Kidney (tissue), 14 donors: ENCODE data around the gene EGFR. TPM values are rescaled to one million over a fixed set of nuclear protein-coding genes. Genes with fewer than 3 reads are reported as not detected.
A peak's percentile ranks its signal among the peaks of the same experiment; 100 is the strongest.

Experiments used
- DNase-seq, 5 donors: peaks; one replicate each; pipeline ENCODE4 v3.0.0-alpha.2; 2013 to 2020
- FAIRE-seq: peaks from 2 replicates; lab custom pipeline; 2012; peaks lifted over from hg19 to GRCh38; lab: Jason Lieb, UNC
- H3K27ac ChIP-seq, 2 donors: one replicate each; pipeline ENCODE4 v1.7.0; 2013; ENCODE audit warnings: low read depth in 2 of 2, low read length in 2 of 2, inconsistent platforms in 1 of 2
- H3K27me3 ChIP-seq: one replicate; pipeline ENCODE4 v1.7.1; 2013; ENCODE audit warnings: low read length, inconsistent platforms; ENCODE audit not compliant: control insufficient read depth, insufficient read depth
- H3K36me3 ChIP-seq, 3 donors: one replicate each; pipeline versions ENCODE4 v1.7.0 to v1.7.1; 2013; ENCODE audit warnings: low read length in 3 of 3, control low read depth in 1 of 3, inconsistent platforms in 1 of 3; ENCODE audit not compliant: insufficient read depth in 3 of 3, control insufficient read depth in 2 of 3
- H3K4me1 ChIP-seq, 3 donors: one replicate each; pipeline versions ENCODE4 v1.7.0 to v1.7.1; 2013; ENCODE audit warnings: low read length in 3 of 3, inconsistent platforms in 1 of 3, low read depth in 1 of 3; ENCODE audit not compliant: control insufficient read depth in 2 of 3, insufficient read depth in 2 of 3
- H3K4me3 ChIP-seq, 3 donors: one replicate each; pipeline versions ENCODE4 v1.7.0 to v1.8.1; 2013; ENCODE audit warnings: low read length in 3 of 3, control low read depth in 1 of 3, inconsistent platforms in 1 of 3
- H3K9ac ChIP-seq, 3 donors: one replicate each; pipeline versions ENCODE4 v1.7.0 to v1.7.1; 2013; ENCODE audit warnings: low read length in 3 of 3, control low read depth in 1 of 3, inconsistent platforms in 1 of 3
- H3K9me3 ChIP-seq, 3 donors: one replicate each; pipeline versions ENCODE4 v1.7.0 to v1.7.1; 2013; ENCODE audit warnings: low read length in 3 of 3, control low read depth in 1 of 3, inconsistent platforms in 1 of 3; ENCODE audit not compliant: control insufficient read depth in 2 of 3, insufficient read depth in 1 of 3
- CTCF ChIP-seq: IDR thresholded peaks from 3 replicates; pipeline ENCODE4 v1.5.1; 2012; ENCODE audit warnings: mild to moderate bottlenecking, moderate library complexity, borderline replicate concordance; ENCODE audit not compliant: insufficient read depth; ENCODE audit errors: extremely low read depth
- intact Hi-C: fragments of 100-400 bp; cut with DNase I; formaldehyde crosslinking; loops from one replicate; pipeline ENCODE4 v1.11.1; 2022
- polyA plus RNA-seq: library from polyadenylated mRNA; stranded (reverse); fragments of 350-450 nt; fragmentation: Illumina TruSeq; extraction: RNeasy Lipid Tissue Mini Kit (QIAGEN cat#74804); gene quantifications from one replicate; pipeline ENCODE4 v1.2.3, GENCODE V29; 2014; ENCODE audit warnings: low read depth, low replicate concordance; ENCODE audit not compliant: insufficient read depth
- total RNA-seq: library from RNA; stranded (reverse); fragmentation: NEBNext Ultra II Directional; extraction: Animal tissue kit (Norgen Biotek cat#: 25700); gene quantifications from one replicate; pipeline ENCODE4 v1.2.1, GENCODE V29; 2021
- donor health status: control.
- donor health status: control.
- donor health status: control.
- donor health status: control.
- donor health status: control.
- donor health status: DM: yes; HTN: yes; CAD: no.
- donor health status: Normal renal cell carcinoma (clear cell type).

Gene EGFR
- total and polyA plus RNA-seq, 2 donors from 2014 or later: 5.9 to 61.3 TPM

GRCh38 chr7:55131142-55131929 lies 112.5 kb downstream of the EGFR start:
- no peaks in the 10 kb centered on the region for H3K27me3 ChIP-seq
- FAIRE-seq: no peak
- no peak overlapping the region for H3K4me3 ChIP-seq
- H3K9me3 ChIP-seq: no peaks in the 10 kb centered on the region
- no peak overlapping the region for H3K9ac ChIP-seq
- DNase-seq: peak in 2 of 5 donors; percentile 41 to 79
- no peaks in the 10 kb centered on the region for H3K36me3 ChIP-seq
- H3K27ac ChIP-seq: peak overlapping the region; percentile 55 to 66
- peaks cover 0 to 24% (median 8%) of the 10 kb centered on the region in 3 donors for H3K4me1 ChIP-seq
- TF ChIP-seq CTCF: no peak
- intact Hi-C loops: no loop called here

GRCh38 chr7:55132550-55132889 lies 113.7 kb downstream of the EGFR start:
- Histone ChIP-seq H3K9me3 (no peaks in the 10 kb centered on the region), H3K27me3 (no peaks in the 10 kb centered on the region), H3K36me3 (no peaks in the 10 kb centered on the region), H3K4me3 (no peak overlapping the region), H3K4me1 (peaks cover 0 to 24% (median 8%) of the 10 kb centered on the region in 3 donors), H3K27ac (no peak overlapping the region), H3K9ac (no peak overlapping the region)
- DNase-seq (no peak), FAIRE-seq (no peak)
- no peak for TF ChIP-seq CTCF
- intact Hi-C loops: no loop called here

GRCh38 chr7:55132890-55133551 lies 114.2 kb downstream of the EGFR start:
- Histone ChIP-seq H3K4me3 (no peak overlapping the region), H3K27ac (peak overlapping the region in 1 of 2 donors; percentile 9), H3K4me1 (peaks cover 0 to 24% (median 8%) of the 10 kb centered on the region in 3 donors), H3K36me3 (no peaks in the 10 kb centered on the region), H3K27me3 (no peaks in the 10 kb centered on the region), H3K9ac (no peak overlapping the region), H3K9me3 (no peaks in the 10 kb centered on the region)
- FAIRE-seq (no peak), DNase-seq (no peak)
- intact Hi-C loops: no loop called here
- TF ChIP-seq CTCF: no peak
